Thymus (tissue), 11 donors: ENCODE results near the gene ZFP64. TPM values are rescaled to one million over a fixed set of nuclear protein-coding genes. Genes with fewer than 3 reads are reported as not detected.
"Not testable (repeated sequence)": the region's sequence is repeated elsewhere in the genome, so short reads cannot be mapped to it uniquely, and the experiment has no call there.

Source experiments
- DNase-seq, 9 donors: peaks; one replicate each; pipeline ENCODE4 v3.0.0-alpha.2; 2013; ENCODE audit warnings: low spot score in 9 of 9, low read depth in 6 of 9, missing footprints in 1 of 9
- H3K27ac ChIP-seq, 2 donors: one replicate each; pipeline ENCODE4 v1.5.1; 2013; ENCODE audit warnings: control low read depth in 1 of 2, low read depth in 1 of 2, low read length in 1 of 2, mild to moderate bottlenecking in 1 of 2, moderate library complexity in 1 of 2
- H3K27me3 ChIP-seq, 2 donors: one replicate each; pipeline ENCODE4 v1.5.1; 2013; ENCODE audit warnings: low read length in 1 of 2; ENCODE audit not compliant: control insufficient read depth in 2 of 2, insufficient read depth in 1 of 2
- H3K36me3 ChIP-seq, 2 donors: one replicate each; pipeline ENCODE4 v1.5.1; 2013; ENCODE audit warnings: low read length in 1 of 2, mild to moderate bottlenecking in 1 of 2, moderate library complexity in 1 of 2; ENCODE audit not compliant: control insufficient read depth in 2 of 2, insufficient read depth in 2 of 2
- H3K4me1 ChIP-seq, 2 donors: one replicate each; pipeline ENCODE4 v1.5.1; 2013; ENCODE audit warnings: low read length in 2 of 2; ENCODE audit not compliant: control insufficient read depth in 2 of 2, insufficient read depth in 2 of 2
- H3K4me3 ChIP-seq, 2 donors: one replicate each; pipeline ENCODE4 v1.5.1; 2013; ENCODE audit warnings: low read length in 2 of 2, control low read depth in 1 of 2, mild to moderate bottlenecking in 1 of 2
- H3K9me3 ChIP-seq, 2 donors: one replicate each; pipeline ENCODE4 v1.5.1; 2013; ENCODE audit warnings: low read length in 1 of 2, mild to moderate bottlenecking in 1 of 2; ENCODE audit not compliant: control insufficient read depth in 2 of 2, insufficient read depth in 1 of 2
- WGBS: extraction: QIAGEN DNeasy Blood & Tissue Kit; methylation state at CpG from one replicate; pipeline ENCODE4 v1.1.7; 2013; 5-methylcytosine and 5-hydroxymethylcytosine counted together
- polyA plus RNA-seq: library from polyadenylated mRNA; stranded (reverse); fragments of 200-250 nt; gene quantifications from one replicate; pipeline ENCODE4 v1.2.3, GENCODE V29; 2013
- total RNA-seq: library from RNA; stranded (reverse); fragments of 120-200 nt; gene quantifications from one replicate; pipeline ENCODE4 v1.2.4, GENCODE V29; 2013
- donor health status: healthy.

The ZFP64 gene
- total and polyA plus RNA-seq, 2 donors: 6.1 to 6.2 TPM

DNA sequence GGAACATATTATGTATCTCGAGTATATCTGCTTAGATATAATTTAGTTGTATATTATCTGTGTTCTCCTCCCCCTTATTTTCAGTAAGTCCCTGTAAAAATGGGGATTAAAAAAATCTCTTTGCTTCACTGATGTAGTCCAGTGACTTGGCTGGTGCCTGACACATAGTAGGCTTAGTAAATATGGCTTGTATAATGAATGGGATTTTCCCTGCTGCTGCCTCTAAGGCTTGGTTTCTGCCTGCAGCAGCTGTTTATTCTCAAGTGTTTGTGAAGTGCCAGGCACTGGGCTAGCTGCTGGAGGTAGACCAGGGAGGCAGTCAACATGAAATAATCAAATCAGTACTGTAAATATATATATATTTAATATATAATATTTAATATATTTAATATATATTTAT lies 1.6 kb upstream of the ZFP64 start:
- H3K4me1 ChIP-seq: peaks cover 0 to 10% of the 10 kb centered on the region in 2 donors
- no peaks in the 10 kb centered on the region for H3K36me3 ChIP-seq
- 97% methylated on average over 1 of the region's 1 CpG for WGBS
- H3K9me3 ChIP-seq: no peaks in the 10 kb centered on the region
- H3K27ac ChIP-seq: no peak overlapping the region
- H3K27me3 ChIP-seq: no peaks in the 10 kb centered on the region
- no peak overlapping the region for H3K4me3 ChIP-seq
- no peak for DNase-seq

- not testable (repeated sequence) for H3K27me3 ChIP-seq, H3K27ac ChIP-seq
- WGBS: 97% methylated on average over 2 of the region's 2 CpGs
Measured at GRCh38 chr20:52192719-52193007, 1.1 kb upstream of the ZFP64 start.

DNA sequence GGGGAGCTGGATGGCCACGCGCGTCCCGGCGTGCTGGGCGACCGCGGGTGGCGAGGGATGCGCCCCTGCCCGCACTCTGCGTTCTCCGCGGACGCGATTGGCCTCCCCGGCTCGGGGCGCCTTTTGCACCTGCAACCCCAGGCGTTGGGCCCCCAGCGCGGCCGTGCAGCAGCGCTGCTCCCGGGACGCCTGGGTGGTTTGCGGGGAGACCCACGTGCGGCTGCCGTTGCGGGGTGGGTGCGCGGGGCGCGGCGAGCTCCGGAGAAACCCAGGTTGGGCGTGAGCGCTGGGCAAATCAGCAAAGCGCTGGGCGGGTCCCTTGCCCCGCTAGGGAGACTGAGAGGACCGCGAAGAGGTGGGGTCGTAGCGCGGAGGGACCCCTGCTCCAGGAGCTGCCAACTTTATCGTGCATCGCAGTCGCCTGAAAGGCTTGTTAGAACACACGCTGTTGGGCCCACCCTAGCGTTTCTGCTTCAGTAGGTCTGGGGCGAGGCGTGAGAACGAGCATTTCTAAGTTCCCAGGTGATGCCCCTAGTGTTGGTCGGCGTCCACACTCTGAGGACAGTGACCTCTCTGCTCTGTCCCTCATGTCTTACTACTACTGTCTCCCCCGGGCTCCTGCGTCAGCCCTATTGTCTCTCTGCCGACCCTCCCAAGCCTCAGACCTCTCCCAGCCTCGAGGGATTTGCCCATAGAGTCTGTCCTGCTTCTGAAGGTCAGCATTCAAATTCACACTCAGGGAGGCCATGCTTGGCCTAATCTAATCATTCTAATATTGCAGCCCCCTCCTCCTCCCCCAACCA lies 538 bp upstream of the ZFP64 start:
- Histone ChIP-seq H3K36me3 (no peaks in the 10 kb centered on the region), H3K4me1 (peaks cover 0 to 10% of the 10 kb centered on the region in 2 donors), H3K27ac (peak overlapping the region; percentile 44 to 90), H3K27me3 (no peaks in the 10 kb centered on the region), H3K9me3 (no peaks in the 10 kb centered on the region), H3K4me3 (peak overlapping the region; percentile 57 to 66)
- WGBS: under 1% methylated on average over 61 of the region's 61 CpGs
- DNase-seq: peak in 7 of 9 donors; percentile 30 to 84 (median 55)

More at GRCh38 chr20:52192719-52193007, 1.1 kb upstream of the ZFP64 start:
- H3K4me3 ChIP-seq, DNase-seq, H3K36me3 ChIP-seq, H3K9me3 ChIP-seq: not testable (repeated sequence)
- peaks cover 0 to 10% of the 10 kb centered on the region in 2 donors for H3K4me1 ChIP-seq

- DNase-seq: peak; percentile 7 to 61 (median 16)
- Histone ChIP-seq H3K36me3 (peaks cover 0 to 8% of the 10 kb centered on the region in 2 donors), H3K27ac (peak overlapping the region; percentile 56 to 61), H3K4me3 (peak overlapping the region; percentile 57 to 66), H3K4me1 (peaks cover 0 to 10% of the 10 kb centered on the region in 2 donors), H3K27me3 (no peaks in the 10 kb centered on the region), H3K9me3 (no peaks in the 10 kb centered on the region)
- WGBS: 22% methylated on average over 15 of the region's 15 CpGs
Measured at GRCh38 chr20:52190437-52191131, 995 bp downstream of the ZFP64 start.

DNA sequence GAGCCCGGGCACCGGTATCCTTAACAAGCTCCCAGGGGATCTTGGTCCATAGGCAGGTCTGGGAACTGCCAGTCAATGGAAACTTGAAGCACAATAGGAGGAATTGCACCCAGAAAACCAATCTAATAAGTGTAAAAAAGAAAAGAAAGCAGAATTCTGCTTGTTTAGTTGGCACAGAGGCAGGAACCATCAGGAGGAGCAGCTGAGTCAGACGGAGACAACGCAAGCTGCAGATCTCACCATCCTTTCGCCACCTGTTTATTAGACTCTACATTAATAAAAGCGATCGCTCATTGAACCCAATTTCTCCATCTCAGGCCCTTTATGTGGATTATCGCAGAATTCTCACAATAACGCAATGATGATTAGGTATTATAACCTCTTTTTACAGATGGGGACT lies 9.8 kb downstream of the ZFP64 start:
- WGBS: over 99% methylated on average over 9 of the region's 9 CpGs
- Histone ChIP-seq H3K27ac (no peak overlapping the region), H3K36me3 (peaks cover 10 to 15% of the 10 kb centered on the region in 2 donors), H3K4me1 (no peaks in the 10 kb centered on the region), H3K9me3 (no peaks in the 10 kb centered on the region), H3K4me3 (no peak overlapping the region), H3K27me3 (no peaks in the 10 kb centered on the region)
- no peak for DNase-seq

DNA sequence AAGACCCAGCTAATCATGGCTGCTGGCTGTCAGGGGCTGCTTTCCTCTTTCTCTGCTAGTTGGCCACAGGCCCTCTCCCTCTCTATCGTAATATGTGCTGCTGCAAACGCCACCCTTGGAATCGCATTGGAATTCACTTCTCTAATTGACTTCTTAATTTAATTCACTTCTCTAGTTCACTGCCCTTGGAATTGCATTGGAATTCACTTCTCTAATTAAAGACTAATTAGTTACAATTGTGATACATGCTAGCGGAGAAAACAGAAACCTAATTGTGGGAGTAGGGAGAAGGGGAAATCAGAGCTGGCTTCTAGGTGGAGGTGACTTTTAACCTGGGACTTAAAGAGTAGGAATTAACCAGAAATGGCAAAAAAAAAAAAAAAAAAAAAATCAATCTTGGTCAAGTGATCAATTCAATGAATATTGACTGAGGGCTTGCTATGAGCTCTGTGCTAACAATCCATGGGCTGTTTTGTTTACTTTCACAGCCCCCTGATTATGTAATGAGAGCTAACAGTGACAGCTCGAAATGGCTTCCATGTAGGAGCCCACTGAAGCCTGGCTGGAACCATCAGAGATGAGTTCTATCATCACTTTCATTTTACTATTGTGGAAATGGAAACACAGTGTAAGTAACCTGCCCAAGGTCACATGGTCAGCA lies 11.3 kb downstream of the ZFP64 start:
- Histone ChIP-seq H3K9me3 (no peaks in the 10 kb centered on the region), H3K36me3 (peaks cover 2 to 15% of the 10 kb centered on the region in 2 donors), H3K4me3 (no peak overlapping the region), H3K27me3 (no peaks in the 10 kb centered on the region), H3K4me1 (no peaks in the 10 kb centered on the region), H3K27ac (no peak overlapping the region)
- no peak for DNase-seq
- WGBS: 99% methylated on average over 5 of the region's 5 CpGs

DNA sequence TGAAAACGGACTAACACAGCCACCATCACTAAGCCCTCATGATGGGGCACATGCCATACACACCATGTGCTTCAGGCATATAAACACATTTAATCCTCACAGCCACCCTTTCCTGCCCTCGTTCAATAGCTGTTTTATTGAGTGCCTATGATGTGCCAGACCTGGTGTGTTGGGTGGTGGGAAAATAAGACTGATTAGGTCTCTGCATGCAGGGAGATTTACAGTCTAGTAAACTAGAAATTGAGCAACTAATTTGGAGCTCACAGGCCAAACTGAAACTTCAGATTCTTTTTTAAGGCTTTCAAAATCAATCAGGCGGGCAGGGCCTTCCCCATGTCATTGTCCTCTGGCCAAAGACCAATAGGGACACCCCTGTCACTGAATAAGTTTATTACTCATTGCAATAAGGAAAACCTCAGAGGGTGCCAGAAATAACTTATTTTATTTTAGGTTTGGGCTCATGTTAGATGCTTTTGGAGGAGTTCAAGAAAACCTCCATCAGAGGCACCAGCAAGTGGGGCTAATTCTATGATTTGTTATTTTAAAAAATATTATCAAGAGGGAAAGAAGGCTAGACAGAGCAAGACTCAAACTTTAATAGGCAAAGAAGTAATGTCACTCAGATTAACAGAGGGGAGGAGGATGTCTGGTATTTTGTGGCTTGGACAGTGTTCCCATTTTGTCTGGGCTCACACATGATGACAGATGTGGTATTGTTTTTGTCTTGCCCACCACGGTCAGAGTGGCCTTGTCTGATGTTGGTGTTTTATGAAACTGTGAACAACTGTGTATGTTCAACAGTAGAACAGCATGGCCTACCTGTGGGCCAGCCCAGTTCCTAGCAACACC lies 12.0 kb downstream of the ZFP64 start:
- DNase-seq: no peak
- 94% methylated on average over 4 of the region's 4 CpGs for WGBS
- H3K27ac ChIP-seq: no peak overlapping the region
- no peaks in the 10 kb centered on the region for H3K9me3 ChIP-seq
- H3K4me1 ChIP-seq: no peaks in the 10 kb centered on the region
- H3K36me3 ChIP-seq: peaks cover under 1 to 10% of the 10 kb centered on the region in 2 donors
- H3K27me3 ChIP-seq: no peaks in the 10 kb centered on the region
- no peak overlapping the region for H3K4me3 ChIP-seq

- Histone ChIP-seq H3K4me1 (no peaks in the 10 kb centered on the region), H3K27ac (no peak overlapping the region), H3K27me3 (no peaks in the 10 kb centered on the region), H3K9me3 (no peaks in the 10 kb centered on the region), H3K4me3 (no peak overlapping the region), H3K36me3 (peaks cover 0 to 4% of the 10 kb centered on the region in 2 donors)
- WGBS: 93% methylated on average over 3 of the region's 3 CpGs
- no peak for DNase-seq
Measured at GRCh38 chr20:52178691-52179090, 12.9 kb downstream of the ZFP64 start.
